HTERT RPE-1 (cell line): Measurements from ENCODE around the gene ZNF793.

Experiments used
- in situ Hi-C: fragments of 300-500 bp; cut with MboI; formaldehyde crosslinking; loops from 4 replicates; pipeline ENCODE4 v1.14.3; 2020; ENCODE audit warnings: low sequenced_read_pairs

ZNF793 gene

GRCh38 chr19:37564624-37565369 is 58.1 kb downstream of the ZNF793 start:
- in situ Hi-C loops: no loop called here

DNA sequence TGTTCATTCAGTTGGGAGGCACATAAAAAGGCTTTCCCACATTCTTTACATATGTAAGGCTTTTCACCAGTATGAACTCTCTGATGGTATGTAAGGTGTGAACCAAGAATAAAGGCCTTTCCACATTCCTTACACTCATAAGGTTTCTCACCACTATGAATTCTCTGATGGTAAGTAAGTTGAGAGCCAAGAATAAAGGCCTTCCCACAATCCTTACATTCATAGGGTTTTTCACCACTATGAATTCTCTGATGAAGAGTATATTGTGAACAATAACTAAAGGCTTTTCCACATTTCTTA is 58.6 kb downstream of the ZNF793 start:
- in situ Hi-C loops: no loop called here

GRCh38 chr19:37572203-37572602 is 65.5 kb downstream of the ZNF793 start:
- in situ Hi-C loops: no loop called here

GRCh38 chr19:37583340-37583739 is 76.6 kb downstream of the ZNF793 start:
- in situ Hi-C loops: no loop called here
